Occipital lobe (tissue), 2 donors: ENCODE measurements around the gene SNRNP70. TPM values are rescaled to one million over a fixed set of nuclear protein-coding genes. Genes with fewer than 3 reads are reported as not detected.
A peak's percentile ranks its signal among the peaks of the same experiment; 100 is the strongest.
"Not testable (repeated sequence)": the region's sequence is repeated elsewhere in the genome, so short reads cannot be mapped to it uniquely, and the experiment has no call there.

Experiments used
- DNase-seq: peaks from one replicate; lab custom pipeline; 2025; lab: John Stamatoyannopoulos, UW
- total RNA-seq: library from RNA; depleted of rRNA; stranded (reverse); fragments of >200 nt; gene quantifications from one replicate; pipeline ENCODE4 v1.2.3, GENCODE V29; 2014

SNRNP70 gene
- total RNA-seq, 1 donor from 2014 or later, result 112 TPM

DNA sequence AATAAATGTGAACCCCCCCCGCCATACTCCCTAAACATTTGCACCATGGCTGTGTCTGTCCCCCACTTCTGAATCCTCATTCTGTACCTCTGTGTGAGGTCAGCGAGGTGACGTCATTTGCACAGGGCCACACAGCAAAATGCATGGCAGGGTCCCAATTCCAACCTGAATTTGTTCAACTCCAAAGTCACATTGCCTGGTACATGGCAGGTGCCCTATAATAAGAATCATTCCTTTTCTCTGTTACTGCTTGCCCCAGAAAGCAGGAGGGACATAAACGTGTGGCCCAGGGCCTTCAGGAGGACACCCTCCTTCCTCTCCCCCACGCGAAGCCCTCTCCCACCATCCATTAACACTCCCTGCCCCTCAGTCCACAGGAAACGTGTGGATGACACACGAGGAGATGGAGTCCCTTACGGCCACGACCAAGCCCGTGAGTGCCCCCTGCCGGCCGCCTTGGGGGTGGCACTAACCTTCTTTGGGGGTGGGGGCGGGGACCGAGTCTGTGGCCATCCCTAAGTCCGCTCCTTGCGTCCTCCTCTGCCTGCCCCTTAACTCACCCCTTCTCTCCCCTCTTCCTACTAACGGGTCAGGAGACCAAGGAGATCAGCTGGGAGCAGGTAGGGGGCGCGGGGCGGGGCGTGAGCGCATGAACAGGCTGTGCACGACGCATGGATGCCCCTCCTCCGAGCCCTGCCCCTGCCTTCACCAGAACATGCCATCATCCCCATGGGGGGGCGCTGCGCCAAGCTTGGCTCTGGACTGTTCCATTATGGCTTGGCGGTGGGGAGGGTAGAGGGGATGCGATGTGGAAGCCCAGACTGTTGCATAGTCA, 60.5 kb downstream of the SNRNP70 start:
- peak; percentile 41 for DNase-seq

DNA sequence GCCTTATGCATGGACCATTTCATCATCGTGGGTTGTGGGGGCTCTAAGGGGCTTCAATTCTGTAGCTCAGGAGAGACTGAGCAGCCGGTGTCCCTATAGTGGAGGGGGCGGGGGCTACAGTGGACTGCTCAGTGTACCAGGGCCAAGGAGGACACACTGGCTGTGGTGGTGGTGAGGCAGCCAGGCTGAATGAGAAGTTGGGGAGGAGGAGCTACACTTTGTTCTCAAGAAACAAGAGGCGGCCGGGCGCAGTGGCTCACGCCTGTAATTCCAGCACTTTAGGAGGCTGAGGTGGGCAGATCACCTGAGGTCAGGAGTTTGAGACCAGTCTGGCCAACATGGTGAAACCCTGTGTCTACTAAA, 61.1 kb downstream of the SNRNP70 start:
- DNase-seq, result not testable (repeated sequence)

DNA sequence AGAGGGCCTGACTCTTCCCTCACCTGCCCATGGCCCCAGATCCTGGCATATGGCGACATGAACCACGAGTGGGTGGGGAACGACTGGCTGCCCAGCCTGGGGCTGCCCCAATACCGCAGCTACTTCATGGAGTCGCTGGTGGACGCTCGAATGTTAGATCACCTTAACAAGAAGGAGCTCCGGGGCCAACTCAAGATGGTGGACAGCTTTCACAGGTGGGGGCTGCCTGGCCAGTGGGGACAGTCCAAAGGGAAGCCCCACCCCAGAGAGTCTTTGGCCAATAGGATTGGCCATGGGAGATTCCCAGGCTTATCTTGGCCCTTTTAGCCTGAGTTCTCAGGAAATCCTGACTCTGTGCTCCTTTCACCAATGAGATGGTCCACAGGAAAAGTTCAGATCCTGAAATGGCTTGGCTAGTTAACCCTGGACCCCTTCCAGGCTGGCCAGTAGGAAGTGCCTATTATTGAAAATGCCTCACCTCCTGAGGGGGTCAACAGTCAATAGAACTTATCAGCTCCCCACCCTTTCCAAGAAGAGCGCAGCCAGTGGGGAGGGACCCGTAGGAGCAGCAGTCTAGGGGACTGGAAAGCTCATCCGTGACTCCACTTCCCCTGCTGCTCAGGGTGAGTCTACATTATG, 62.9 kb downstream of the SNRNP70 start:
- no peak for DNase-seq

DNA sequence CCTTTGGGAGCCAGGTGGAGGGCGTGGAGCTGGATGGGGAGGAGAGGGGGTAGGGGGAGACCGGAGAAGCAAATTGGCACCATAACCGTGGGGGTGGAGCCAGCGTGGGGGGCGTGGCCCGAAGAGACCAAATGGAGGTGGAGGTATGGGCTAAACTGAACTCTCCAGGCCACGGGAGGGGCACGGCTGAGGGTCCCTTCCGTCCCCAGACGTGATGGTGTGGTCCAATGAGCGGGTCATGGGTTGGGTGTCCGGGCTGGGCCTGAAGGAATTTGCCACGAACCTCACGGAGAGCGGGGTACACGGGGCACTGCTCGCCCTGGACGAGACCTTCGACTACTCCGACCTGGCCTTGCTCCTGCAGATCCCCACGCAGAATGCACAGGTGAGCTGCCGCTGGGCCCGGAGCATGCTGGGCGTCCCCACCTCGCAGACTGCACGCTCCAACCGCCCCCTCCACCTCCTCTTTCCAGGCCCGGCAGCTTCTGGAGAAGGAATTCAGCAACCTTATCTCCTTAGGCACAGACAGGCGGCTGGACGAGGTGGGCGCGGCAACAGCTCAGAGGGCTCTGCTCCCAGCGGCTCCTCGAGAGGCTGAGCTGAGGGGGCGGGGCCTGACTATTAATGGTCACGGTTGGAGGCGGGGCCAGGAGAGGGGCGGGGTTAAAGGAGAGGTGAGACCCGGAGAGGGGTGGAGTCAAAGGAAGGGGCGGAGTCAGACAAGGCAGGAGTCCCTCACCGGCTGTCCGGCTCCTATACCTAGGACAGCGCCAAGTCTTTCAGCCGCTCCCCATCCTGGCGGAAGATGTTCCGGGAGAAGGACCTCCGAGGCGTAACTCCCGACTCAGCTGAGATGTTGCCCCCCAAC, 63.8 kb downstream of the SNRNP70 start:
- peak; percentile 80 for DNase-seq

DNA sequence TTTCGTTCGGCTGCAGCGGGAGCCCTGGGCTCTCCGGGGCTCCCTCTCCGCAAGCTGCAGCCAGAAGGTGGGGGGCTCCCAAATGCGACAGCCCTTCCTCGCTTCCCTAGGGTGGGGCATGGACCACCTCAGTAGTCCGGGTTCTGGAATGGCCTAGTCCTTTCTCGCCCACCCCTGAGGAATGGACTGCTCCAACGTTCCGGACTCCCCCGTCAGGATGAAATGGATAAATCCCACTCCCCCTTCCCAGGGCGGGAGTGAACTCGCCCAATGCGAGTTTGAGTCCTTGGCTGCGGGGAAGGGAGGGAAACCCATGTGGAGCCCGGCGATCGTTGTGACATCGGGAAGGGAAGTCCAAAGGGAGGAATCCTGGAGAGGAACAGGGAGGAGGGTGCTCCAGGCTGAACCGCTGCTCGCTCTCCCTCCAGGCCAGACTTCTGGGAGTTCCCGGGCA, 64.4 kb downstream of the SNRNP70 start:
- peak; percentile 75 for DNase-seq

DNA sequence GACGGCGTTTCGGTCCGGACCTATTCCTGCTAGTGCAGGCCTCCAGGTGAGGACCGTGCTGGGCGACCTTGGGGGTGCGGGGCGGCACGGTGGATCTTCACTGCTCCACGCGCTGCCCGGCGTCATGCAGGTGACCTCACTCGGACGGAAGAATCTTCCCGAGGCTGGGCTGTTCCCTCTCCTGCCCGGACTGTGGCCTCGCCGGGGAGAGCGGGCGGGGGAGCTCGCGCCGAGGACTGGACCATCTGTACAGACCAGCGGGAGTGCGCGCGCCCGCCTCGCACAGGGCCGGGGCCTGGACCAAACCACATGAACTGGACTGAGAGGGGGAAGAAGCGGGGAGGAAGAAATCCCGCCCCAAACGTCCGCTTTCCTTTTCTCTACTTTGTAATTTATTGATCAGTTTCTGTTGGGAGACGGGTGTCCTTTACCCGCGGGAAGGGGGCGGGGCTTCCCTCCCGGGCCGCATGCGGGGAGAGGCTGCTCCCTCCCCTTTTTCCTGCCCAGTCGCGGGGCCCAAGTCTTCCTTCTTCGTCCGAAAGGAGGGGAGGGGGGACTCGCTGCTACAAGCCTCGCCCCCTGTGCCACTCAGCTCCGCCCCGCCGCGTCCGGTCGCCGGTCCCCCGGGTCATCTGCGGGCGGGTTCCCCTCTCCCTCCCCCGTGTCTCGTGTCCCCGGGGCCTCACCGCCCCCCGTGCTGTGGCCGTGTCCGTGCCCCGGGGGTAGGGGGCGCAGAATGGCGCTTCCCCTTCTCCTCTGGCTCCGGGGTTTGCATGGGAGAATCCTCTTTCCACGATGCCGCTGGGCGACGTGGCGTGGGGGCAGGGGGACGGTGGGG, 65.1 kb downstream of the SNRNP70 start:
- DNase-seq, result peak; percentile 75

DNA sequence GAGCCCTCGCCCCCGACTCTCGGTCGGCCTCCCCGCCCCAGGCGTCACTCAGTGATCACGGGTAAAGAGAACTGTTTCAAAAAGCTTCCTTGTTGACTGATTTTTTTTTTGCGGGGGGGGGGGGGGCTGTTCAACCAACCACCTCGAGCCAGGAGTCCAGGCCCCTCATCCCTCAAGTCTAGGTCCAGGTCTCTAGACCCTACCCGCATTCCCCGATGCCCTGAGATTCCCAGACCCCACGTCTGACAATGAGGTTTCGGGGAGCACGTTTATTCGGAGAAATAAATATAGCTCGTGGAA, 65.6 kb downstream of the SNRNP70 start:
- DNase-seq, result no peak

DNA sequence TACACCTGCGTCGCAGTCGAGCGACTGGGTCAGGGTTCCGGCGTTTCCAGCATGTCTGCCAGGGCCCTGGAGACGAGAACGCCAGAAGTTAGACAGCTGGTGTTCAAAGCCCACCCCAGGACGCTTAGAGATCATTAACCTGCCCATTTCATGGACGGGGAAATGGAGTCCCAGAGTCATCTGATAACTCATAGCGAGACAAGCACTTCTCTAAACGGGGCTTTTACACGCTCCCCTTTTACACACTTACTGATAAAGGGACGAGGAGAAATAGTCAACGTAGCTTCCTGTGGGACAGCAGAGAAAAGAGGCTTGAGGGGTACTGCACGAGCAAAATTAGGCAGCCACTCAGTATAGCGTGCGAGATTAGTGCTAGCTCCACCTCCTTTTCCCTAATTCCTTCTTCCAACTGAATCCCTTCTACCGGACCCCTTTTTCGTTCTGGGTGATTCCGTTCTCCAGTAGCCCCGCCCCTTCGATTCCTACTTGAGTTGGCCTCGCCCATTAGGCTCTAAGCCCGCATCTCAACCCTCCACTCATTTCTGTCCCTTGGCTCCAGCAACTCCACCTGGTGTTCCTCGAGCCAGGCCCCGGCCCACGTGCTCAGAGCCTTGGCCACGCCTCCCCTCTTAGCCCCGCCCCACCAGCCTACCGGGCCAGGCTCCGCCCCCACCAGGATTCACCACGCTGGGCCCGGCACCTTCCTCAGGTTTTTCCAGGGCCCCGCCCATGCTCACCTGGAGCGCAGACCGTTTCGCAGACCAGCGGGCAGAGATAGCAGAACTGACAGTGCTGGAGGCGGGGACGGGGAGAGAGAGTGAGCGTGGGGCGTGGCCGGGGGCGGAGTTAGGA, 66.2 kb downstream of the SNRNP70 start:
- no peak for DNase-seq

DNA sequence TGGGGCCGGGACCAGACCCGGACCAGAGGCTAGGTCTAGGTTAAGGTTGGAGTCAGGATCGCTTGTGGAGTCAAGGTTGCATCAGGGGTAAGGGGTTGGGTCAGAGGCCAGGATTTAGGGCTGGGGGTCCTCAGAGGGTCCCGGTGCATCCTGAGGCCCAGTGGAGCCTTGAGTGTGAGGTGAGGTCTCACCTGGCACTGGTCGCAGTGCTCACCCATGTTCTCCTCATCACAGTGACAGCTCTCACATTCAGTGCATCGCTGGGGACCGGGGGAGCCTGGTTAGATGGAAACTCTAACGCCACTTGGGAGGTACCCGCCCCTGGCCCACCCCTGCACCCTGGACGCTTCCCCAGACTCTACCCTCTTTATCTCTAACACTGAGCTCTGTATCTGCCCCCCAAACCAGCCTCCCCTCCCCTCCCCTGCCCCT, 66.9 kb downstream of the SNRNP70 start:
- DNase-seq, result no peak

DNA sequence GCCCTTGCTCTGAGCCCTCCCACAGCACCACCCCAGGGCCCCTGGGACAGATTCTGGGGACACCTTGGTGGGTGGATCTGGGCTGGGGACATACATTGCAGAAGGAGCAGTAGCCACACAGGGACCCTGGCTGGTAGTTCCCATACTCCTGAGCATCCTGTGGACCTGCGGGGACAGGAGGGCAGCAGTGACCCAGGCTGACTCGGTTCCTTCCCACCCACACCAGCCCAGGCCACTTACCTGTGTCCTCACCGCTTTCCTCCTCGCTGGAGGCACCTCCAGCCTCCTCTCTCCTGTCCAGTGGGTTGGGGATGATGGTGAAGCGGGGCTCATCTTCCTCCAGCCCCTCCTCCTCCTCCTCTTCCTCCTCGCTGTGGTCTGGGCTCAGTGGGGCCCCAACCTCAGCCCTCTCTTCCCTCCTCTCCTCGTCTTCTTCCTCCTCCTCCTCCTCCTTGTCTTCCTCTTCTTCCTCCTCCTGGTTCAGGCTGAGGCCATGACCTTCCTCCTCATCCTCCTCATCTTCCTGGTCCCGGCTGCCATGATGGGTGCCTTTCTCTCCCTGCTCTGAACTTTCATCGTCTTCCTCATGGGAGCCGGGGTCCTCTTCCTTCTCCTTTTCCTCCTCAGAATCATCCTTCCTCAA, 68.0 kb downstream of the SNRNP70 start:
- DNase-seq, result no peak

DNA sequence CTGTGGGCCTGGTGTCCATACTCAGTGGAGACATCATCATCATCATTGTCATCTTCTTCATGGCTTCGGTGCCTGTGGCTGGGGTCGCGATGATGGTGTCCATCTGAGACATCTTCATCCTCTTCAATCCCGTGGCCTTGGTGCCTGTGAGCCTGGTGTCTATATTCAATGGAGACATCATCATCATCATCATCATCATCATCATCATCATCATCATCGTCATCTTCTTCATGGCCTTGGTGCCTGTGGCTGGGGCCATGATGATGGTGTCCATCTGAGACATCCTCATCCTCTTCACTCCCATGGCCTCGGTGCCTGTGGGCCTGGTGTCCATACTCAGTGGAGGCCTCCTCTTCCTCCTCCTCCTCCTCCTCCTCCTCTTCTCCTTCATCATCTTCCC, 69.0 kb downstream of the SNRNP70 start:
- DNase-seq, result no peak

DNA sequence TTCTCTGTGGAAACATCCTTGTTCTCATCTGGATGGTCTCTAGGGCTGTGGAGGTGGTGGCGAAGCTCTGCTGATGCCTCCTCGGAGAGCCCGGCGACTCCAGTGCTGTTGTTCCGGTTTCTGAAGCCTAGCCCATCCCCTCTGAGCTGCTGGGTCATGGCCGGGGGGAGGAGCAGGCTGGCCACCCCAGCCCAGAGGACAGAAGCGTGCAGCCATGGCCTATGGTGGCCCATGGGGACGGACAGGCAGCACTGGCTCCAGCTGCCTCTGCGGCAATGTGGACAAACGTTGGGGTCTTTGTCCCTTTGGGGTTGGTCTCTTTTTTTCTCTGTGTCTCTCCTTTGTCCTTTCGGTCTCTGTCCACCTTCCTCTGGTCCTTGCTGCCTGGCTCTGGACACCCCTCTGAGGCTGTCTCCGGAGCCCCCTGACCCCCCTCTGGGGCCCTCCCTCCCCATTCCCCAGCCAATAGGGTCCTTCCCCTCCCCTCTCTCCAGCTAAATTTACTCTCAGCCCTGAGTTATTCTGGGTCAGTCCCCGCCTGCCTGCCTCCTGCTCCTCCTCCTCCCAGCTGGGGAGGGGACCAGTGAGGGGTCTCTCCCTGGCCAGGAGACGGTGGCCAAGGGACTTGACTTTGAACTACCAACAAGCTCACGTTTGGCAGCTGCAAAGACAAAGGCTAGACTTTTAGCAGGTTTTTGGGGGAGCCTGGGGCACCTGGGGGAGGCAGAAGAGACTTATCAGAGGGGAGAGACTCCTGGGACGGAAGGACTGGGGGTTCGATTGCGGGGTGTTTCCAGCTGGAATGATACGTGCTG, 70.0 kb downstream of the SNRNP70 start, which contains the start of gene HRC:
TSS of gene HRC (minus strand) at position 392 of the 815 bp plus-strand sequence. CDS start at position 233, 159 bp downstream.
- DNase-seq, result no peak

DNA sequence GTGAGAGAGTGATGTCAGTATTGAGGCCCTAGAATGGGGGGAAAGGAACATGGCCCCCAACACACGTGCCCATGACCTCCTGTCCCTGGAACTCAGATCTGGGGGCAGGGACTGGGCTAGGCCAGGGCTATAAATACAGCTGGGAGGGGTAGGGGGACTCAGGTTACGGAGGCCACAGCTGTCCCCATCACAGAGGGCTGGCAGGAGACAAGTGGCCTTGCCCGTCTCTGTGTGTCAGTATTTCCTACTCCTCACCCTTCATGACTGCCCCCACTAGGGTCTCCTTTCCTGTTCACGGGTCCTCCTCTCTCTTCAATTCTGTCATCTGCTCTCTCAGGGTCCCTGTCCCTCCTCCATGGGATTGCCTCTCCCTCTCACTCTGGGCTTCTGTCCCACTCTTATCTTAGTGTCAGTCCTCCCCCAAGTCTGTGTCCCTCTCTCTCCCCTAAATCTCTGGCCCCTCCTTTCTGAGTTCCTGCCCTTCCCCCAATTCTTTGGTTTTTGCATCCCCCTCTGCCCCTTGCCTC, 70.6 kb downstream of the SNRNP70 start:
- DNase-seq, result no peak

DNA sequence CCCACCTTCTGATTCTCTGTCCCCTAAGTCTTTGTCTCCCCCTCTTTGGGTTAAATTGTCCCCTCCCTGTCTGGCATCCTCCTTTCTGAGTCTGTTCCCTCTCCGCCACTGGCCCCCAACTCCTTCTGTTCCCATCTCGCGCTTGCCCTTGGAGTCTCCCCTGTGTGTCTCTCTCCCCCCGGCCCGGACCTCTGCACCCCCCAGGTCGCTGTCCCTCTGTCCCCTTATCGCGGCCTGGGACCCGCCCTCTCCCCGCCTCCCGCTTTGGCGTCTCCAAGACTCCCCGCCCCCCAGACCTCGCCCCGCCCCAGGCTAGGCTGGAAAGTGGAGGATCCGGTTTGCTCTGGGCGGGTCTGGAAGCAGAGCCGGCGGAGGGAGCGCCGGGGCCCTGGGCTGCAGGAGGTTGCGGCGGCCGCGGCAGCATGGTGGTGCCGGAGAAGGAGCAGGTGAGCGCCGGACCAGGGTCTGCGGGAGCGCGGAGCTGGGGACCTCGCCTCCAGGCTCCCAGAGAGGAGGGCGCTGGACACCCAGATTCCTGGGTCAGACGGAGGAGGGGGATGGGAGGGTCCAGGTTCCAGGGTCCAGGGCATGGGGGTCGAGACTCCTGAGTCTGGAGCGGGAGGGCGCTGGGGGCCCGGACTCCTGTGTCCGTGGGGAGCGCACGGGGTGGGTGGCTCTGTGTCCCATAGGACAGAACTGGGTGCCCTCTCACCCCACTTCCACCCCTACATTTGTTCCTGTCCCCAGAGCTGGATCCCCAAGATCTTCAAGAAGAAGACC, 72.4 kb downstream of the SNRNP70 start, which contains the start of gene TRPM4:
TSS of gene TRPM4 (plus strand) at position 348 of the 780 bp plus-strand sequence. CDS start at position 423, 75 bp downstream.
- DNase-seq, result peak; percentile 60
